ENCODE data around the gene DLD.
"Not testable (repeated sequence)": the region's sequence is repeated elsewhere in the genome, so short reads cannot be mapped to it uniquely, and the experiment has no call there.

Gene DLD

GRCh38 chr7:107890962-107891635 is at the start of gene DLD:
Gene DLD (plus strand): TSS chr7:107891183. CDS start chr7:107891251, 68 bp downstream.
- H3K27ac ChIP-seq = peak within 1 kb of the TSS; percentile 57 to 98 (median 95)
- H3K4me3 ChIP-seq = peak within 1 kb of the TSS; percentile 63 to 89 (median 78)

GRCh38 chr7:107842213-107842612 is 48.8 kb upstream of the DLD start:
- H3K4me3 ChIP-seq = no peak overlapping the region
- H3K27ac ChIP-seq = no peak overlapping the region

GRCh38 chr7:107843184-107843583 is 47.8 kb upstream of the DLD start:
- Histone ChIP-seq H3K27ac (no peak overlapping the region), H3K4me3 (no peak overlapping the region)

GRCh38 chr7:107846324-107846723 is 44.7 kb upstream of the DLD start:
- Histone ChIP-seq H3K4me3 (no peak overlapping the region), H3K27ac (no peak overlapping the region)

- no peak overlapping the region for H3K4me3 ChIP-seq
- no peak overlapping the region for H3K27ac ChIP-seq
These were observed 43.7 kb upstream of the DLD start for GRCh38 chr7:107847168-107847835.

GRCh38 chr7:107847836-107848175 is 43.2 kb upstream of the DLD start:
- not testable (repeated sequence) for H3K4me3 ChIP-seq, H3K27ac ChIP-seq

GRCh38 chr7:107848211-107848610 is 42.8 kb upstream of the DLD start:
- H3K27ac ChIP-seq, H3K4me3 ChIP-seq: not testable (repeated sequence)

- H3K27ac ChIP-seq = no peak overlapping the region
- no peak overlapping the region for H3K4me3 ChIP-seq
These were observed 40.8 kb upstream of the DLD start for GRCh38 chr7:107850216-107850615.

- H3K4me3 ChIP-seq = no peak overlapping the region
- no peak overlapping the region for H3K27ac ChIP-seq
These were observed 40.3 kb upstream of the DLD start for GRCh38 chr7:107850643-107851042.

- no peak overlapping the region for H3K27ac ChIP-seq
- H3K4me3 ChIP-seq = no peak overlapping the region
These were observed 36.5 kb upstream of the DLD start for GRCh38 chr7:107854454-107854853.

GRCh38 chr7:107854989-107855388 is 36.0 kb upstream of the DLD start:
- H3K4me3 ChIP-seq = no peak overlapping the region

GRCh38 chr7:107856806-107857540 is 34.0 kb upstream of the DLD start:
- H3K27ac ChIP-seq = peak overlapping the region in 4 of 21 experiments; percentile 57 to 73 (median 62)

More at GRCh38 chr7:107854989-107855388, 36.0 kb upstream of the DLD start:
- H3K27ac ChIP-seq = no peak overlapping the region

GRCh38 chr7:107857541-107857912 is 33.5 kb upstream of the DLD start:
- Histone ChIP-seq H3K27ac (peak overlapping the region in 3 of 21 experiments; percentile 57 to 73 (median 61)), H3K4me3 (no peak overlapping the region)

More at GRCh38 chr7:107856806-107857540, 34.0 kb upstream of the DLD start:
- no peak overlapping the region for H3K4me3 ChIP-seq

GRCh38 chr7:107858280-107858679 is 32.7 kb upstream of the DLD start:
- Histone ChIP-seq H3K4me3 (no peak overlapping the region), H3K27ac (no peak overlapping the region)

GRCh38 chr7:107860279-107860961 is 30.6 kb upstream of the DLD start:
- Histone ChIP-seq H3K27ac (no peak overlapping the region), H3K4me3 (no peak overlapping the region)

GRCh38 chr7:107860981-107861652 is 29.9 kb upstream of the DLD start:
- no peak overlapping the region for H3K27ac ChIP-seq

GRCh38 chr7:107865956-107866775 is 24.8 kb upstream of the DLD start:
- H3K27ac ChIP-seq = no peak overlapping the region

More at GRCh38 chr7:107860981-107861652, 29.9 kb upstream of the DLD start:
- H3K4me3 ChIP-seq = no peak overlapping the region

GRCh38 chr7:107867858-107868466 is 23.0 kb upstream of the DLD start:
- no peak overlapping the region for H3K27ac ChIP-seq
- no peak overlapping the region for H3K4me3 ChIP-seq

More at GRCh38 chr7:107865956-107866775, 24.8 kb upstream of the DLD start:
- H3K4me3 ChIP-seq = no peak overlapping the region
